Calu3 (cell line): ENCODE results near the gene TFAP2E. TPM values are rescaled to one million over a fixed set of nuclear protein-coding genes. Genes with fewer than 3 reads are reported as not detected.

ENCODE experiments used
- BruUV-seq: library from RNA; stranded (reverse); fragments of 400-500 nt; replicated peaks from 2 replicates; lab custom pipeline; 2021; lab: Mats Ljungman, UMichigan
- CTCF ChIA-PET: fragments of 300-600 bp; sonication (Branson Sonifier 250); formaldehyde crosslinking; loops from one replicate; lab custom pipeline; 2022; ENCODE audit warnings: antibody characterized with exemption; lab: Charles Lee
- DNase-seq: peaks from one replicate; pipeline ENCODE4 v3.0.0; 2022
- H3K27ac Mint-ChIP-seq: one replicate; pipeline ENCODE4 v1.8.0; 2022; ENCODE audit warnings: mixed read lengths; ENCODE audit not compliant: unreplicated experiment
- H3K27me3 Mint-ChIP-seq: one replicate; pipeline ENCODE4 v1.8.0; 2022; ENCODE audit warnings: mixed read lengths; ENCODE audit not compliant: unreplicated experiment
- H3K36me3 Mint-ChIP-seq: one replicate; pipeline ENCODE4 v1.8.0; 2022; ENCODE audit warnings: mild to moderate bottlenecking, moderate library complexity, mixed read lengths; ENCODE audit not compliant: insufficient read depth, unreplicated experiment
- H3K4me1 Mint-ChIP-seq: one replicate; pipeline ENCODE4 v1.8.0; 2022; ENCODE audit warnings: mild to moderate bottlenecking, low read depth, mixed read lengths; ENCODE audit not compliant: unreplicated experiment
- H3K4me3 Mint-ChIP-seq: one replicate; pipeline ENCODE4 v1.8.0; 2022; ENCODE audit warnings: mild to moderate bottlenecking, low read depth, moderate library complexity, mixed read lengths; ENCODE audit not compliant: unreplicated experiment
- H3K9me3 Mint-ChIP-seq: one replicate; pipeline ENCODE4 v1.8.0; 2022; ENCODE audit warnings: low read depth, mixed read lengths; ENCODE audit not compliant: unreplicated experiment
- intact Hi-C: fragments of 100-400 bp; cut with micrococcal nuclease; formaldehyde crosslinking; loops from one replicate; pipeline ENCODE4 v1.10.0; 2022; ENCODE audit not compliant: unreplicated experiment
- total RNA-seq: library from RNA; stranded (reverse); gene quantifications from 2 replicates; pipeline ENCODE4 v1.2.3, GENCODE V29; 2022
- TF ChIP-seq, protein P1 (sequence below): fragments of 200-600 bp; IDR thresholded peaks from one replicate; pipeline ENCODE4 v1.8.0; 2022; ENCODE audit warnings: antibody characterized with exemption; ENCODE audit not compliant: unreplicated experiment

Gene TFAP2E
- total RNA-seq, 1 experiment from 2014 or later: 0.26 TPM

DNA sequence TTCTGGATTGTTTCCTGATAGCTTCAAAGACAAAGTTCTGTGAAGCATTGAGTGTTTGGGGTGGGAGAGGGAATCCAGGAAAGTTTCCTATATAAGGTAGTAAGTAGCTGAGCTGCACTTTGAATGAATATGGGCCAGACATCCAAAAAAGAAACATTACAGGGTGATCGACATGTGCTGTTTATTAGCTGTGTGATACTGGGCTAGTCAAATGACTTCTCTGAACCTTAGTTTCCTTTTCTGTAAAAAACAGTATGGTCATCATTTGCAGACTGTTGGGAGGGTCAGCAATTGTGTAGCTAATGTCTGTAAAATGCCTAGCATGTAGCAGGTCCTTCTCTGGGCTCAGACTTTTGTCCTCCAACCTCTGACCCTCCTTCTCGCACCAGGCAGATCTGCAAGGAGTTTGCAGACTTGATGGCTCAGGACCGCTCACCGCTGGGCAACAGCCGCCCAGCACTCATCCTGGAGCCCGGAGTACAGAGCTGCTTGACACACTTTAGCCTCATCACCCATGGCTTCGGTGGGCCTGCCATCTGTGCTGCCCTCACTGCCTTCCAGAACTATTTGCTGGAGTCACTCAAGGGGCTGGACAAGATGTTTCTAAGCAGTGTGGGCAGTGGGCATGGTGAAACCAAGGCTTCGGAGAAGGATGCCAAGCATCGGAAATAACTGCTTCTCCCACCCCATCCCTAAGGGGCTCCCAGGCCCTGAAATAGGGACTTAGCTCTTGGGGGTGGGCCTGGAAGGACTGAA is 21.1 kb downstream of the TFAP2E start:
- no TSS peak for BruUV-seq
- H3K4me1 Mint-ChIP-seq: no peaks in the 10 kb centered on the region
- no peaks in the 10 kb centered on the region for H3K36me3 Mint-ChIP-seq
- TF ChIP-seq, protein P1, sequence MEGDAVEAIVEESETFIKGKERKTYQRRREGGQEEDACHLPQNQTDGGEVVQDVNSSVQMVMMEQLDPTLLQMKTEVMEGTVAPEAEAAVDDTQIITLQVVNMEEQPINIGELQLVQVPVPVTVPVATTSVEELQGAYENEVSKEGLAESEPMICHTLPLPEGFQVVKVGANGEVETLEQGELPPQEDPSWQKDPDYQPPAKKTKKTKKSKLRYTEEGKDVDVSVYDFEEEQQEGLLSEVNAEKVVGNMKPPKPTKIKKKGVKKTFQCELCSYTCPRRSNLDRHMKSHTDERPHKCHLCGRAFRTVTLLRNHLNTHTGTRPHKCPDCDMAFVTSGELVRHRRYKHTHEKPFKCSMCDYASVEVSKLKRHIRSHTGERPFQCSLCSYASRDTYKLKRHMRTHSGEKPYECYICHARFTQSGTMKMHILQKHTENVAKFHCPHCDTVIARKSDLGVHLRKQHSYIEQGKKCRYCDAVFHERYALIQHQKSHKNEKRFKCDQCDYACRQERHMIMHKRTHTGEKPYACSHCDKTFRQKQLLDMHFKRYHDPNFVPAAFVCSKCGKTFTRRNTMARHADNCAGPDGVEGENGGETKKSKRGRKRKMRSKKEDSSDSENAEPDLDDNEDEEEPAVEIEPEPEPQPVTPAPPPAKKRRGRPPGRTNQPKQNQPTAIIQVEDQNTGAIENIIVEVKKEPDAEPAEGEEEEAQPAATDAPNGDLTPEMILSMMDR: no peak
- H3K27ac Mint-ChIP-seq: no peak overlapping the region
- CTCF ChIA-PET: no interaction called here
- intact Hi-C loops: no loop called here
- DNase-seq: no peak
- H3K4me3 Mint-ChIP-seq: no peak overlapping the region
- no peaks in the 10 kb centered on the region for H3K27me3 Mint-ChIP-seq
- H3K9me3 Mint-ChIP-seq: no peaks in the 10 kb centered on the region

GRCh38 chr1:35595684-35596083 is 22.6 kb downstream of the TFAP2E start:
- intact Hi-C loops: no loop called here
- peaks cover 4% of the 10 kb centered on the region for H3K36me3 Mint-ChIP-seq
- no peak overlapping the region for H3K4me3 Mint-ChIP-seq
- no peaks in the 10 kb centered on the region for H3K4me1 Mint-ChIP-seq
- TF ChIP-seq, protein P1: no peak
- no peak for DNase-seq
- BruUV-seq: no TSS peak
- CTCF ChIA-PET: no interaction called here
- H3K27me3 Mint-ChIP-seq: no peaks in the 10 kb centered on the region
- no peaks in the 10 kb centered on the region for H3K9me3 Mint-ChIP-seq
- no peak overlapping the region for H3K27ac Mint-ChIP-seq

DNA sequence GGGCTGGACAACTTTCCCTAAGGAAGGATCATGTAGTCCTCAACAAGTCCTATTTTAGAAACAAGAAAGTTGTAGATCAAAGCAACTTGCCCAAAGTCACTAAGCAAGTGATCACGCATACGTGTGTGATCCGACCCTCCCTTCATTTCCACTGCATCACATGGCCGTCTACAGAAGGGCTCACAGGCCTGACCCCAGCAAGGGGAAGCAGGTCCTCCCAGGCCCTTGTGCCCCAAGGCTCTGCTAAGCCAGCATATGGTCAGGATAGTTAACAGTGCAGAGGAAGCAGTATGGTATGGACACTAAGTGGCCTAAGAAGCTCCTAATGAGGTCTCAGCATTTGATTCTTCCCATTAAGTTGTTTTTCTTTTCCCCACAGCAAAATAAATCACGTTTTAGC is 24.8 kb downstream of the TFAP2E start:
- no peaks in the 10 kb centered on the region for H3K9me3 Mint-ChIP-seq
- no peak overlapping the region for H3K27ac Mint-ChIP-seq
- intact Hi-C loops: no loop called here
- CTCF ChIA-PET: no interaction called here
- peaks cover 8% of the 10 kb centered on the region for H3K36me3 Mint-ChIP-seq
- TF ChIP-seq, protein P1: no peak
- DNase-seq: no peak
- BruUV-seq: no TSS peak
- no peaks in the 10 kb centered on the region for H3K4me1 Mint-ChIP-seq
- H3K4me3 Mint-ChIP-seq: no peak overlapping the region
- no peaks in the 10 kb centered on the region for H3K27me3 Mint-ChIP-seq

DNA sequence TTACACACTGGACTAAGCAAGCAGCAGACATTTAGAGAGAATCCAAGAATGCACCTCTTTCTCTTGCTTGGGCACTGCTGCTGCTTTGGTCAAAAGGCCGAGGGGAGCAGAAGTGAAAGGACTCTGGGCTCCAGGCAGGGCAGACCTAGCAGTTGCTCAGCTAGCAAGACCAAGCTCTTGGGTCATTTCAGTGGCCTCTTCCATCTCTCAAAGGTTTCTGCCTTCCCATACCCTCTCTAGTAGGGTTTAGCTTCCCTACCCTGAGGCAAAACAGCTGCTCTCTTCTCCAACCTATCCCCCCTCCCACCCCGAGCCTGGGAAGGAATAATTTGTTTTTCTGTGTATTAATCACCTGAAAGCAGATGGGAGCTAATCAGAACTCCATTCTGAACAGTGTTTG is 25.8 kb downstream of the TFAP2E start:
- intact Hi-C loops: no loop called here
- TF ChIP-seq, protein P1: no peak
- Mint-ChIP-seq H3K36me3 (peaks cover 13% of the 10 kb centered on the region), H3K4me1 (no peaks in the 10 kb centered on the region), H3K27ac (no peak overlapping the region), H3K27me3 (no peaks in the 10 kb centered on the region), H3K4me3 (no peak overlapping the region), H3K9me3 (no peaks in the 10 kb centered on the region)
- DNase-seq: no peak
- BruUV-seq: no TSS peak
- CTCF ChIA-PET: no interaction called here
